DMS79 (cell line): ENCODE measurements around the gene WDR74.
"Not testable (repeated sequence)": the region's sequence is repeated elsewhere in the genome, so short reads cannot be mapped to it uniquely, and the experiment has no call there.

Source experiments
- DNase-seq: peaks from one replicate; lab custom pipeline; 2025; lab: John Stamatoyannopoulos, UW

Gene WDR74

DNA sequence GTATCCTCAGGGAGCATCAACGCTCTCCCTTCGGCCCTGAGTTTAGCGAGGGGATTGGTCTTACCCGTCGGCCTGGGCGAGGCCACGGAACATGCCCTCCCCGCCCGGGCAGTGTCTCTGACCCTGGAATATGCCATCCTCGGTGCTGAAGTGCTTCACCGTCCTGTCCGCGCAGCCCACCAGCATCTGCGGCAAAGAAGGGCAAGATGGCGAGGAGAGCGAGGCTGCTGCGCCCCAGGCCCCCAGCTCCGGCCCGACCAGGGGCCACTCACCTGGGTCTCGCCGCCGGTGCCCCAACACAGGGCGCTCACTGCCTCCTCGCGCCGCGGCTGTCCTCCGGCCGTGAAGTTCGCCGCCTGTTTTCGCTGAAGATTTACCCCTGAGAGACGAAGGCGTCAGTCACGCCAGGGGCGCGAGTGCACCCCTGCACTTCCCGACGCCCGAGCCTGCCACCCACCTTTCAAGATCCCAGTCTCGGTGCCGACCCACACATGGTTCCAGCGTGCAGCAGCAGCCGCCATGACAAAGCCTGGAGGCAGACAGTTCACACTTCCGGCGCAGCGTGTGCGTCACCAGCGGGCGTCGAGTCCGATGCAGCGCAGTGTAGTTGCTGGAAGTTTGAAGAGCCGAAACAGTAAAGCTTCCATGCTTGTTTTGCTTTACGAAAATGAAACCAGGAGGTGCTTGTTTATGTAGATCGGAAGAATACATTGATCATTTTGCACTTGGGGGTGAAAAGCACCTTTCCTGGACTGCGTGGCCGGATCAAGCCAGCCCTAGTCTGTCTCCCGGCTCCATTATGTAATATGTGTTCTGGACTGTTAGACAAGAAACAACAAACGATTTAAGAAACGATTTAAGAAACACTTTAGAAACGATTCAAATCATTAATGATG is at the start of gene WDR74:
Gene WDR74, minus strand, starts transcription at position 541 of the 896 bp plus-strand sequence. Its CDS starts 20 bp downstream, at position 521.
- peak; percentile 87 for DNase-seq

DNA sequence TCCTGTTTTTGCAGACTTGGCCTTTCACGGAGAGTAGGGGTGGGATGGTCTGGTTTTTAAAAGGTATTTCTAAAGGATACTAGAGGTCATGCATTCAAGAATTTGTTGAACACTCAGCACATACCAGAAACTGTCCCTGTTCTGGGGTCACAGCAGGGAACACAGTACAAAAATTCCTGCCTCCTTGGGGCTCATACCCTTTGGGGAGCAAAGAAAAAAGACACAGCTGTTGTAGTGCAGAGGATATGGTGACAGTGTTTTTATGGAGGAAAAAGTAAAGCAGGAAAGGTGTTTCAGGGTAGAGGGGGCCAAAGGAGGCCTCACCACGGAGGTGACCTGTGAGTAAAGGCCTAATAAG is 49.7 kb upstream of the WDR74 start:
- DNase-seq: no peak

DNA sequence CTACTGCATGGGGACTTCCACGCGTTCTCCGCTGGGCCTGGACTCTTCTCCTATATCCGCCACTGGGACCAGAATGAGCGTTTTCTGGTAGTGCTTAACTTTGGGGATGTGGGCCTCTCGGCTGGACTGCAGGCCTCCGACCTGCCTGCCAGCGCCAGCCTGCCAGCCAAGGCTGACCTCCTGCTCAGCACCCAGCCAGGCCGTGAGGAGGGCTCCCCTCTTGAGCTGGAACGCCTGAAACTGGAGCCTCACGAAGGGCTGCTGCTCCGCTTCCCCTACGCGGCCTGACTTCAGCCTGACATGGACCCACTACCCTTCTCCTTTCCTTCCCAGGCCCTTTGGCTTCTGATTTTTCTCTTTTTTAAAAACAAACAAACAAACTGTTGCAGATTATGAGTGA is 49.0 kb upstream of the WDR74 start:
- DNase-seq: no peak

- DNase-seq: no peak
Measured at GRCh38 chr11:62885137-62885750, 45.9 kb upstream of the WDR74 start.

DNA sequence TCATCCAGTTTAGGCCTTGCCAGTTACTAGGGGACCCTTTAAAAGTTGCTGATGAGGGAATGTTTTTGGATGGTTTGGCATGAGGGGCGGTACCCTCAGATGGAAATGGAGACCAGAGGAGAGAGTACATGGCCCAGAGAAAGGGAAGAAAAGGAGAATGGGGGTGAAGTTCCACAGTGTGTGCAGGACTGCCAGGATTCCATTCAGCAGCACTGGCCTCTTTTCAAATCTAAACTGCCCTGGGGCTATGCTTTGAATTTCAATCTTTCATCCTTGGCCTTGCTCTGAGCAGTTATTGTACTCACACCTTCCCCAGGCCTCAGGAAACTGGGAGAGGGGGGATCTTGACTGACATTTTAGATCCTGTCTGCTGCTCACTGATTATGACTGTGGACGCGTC is 44.3 kb upstream of the WDR74 start:
- DNase-seq: no peak

DNA sequence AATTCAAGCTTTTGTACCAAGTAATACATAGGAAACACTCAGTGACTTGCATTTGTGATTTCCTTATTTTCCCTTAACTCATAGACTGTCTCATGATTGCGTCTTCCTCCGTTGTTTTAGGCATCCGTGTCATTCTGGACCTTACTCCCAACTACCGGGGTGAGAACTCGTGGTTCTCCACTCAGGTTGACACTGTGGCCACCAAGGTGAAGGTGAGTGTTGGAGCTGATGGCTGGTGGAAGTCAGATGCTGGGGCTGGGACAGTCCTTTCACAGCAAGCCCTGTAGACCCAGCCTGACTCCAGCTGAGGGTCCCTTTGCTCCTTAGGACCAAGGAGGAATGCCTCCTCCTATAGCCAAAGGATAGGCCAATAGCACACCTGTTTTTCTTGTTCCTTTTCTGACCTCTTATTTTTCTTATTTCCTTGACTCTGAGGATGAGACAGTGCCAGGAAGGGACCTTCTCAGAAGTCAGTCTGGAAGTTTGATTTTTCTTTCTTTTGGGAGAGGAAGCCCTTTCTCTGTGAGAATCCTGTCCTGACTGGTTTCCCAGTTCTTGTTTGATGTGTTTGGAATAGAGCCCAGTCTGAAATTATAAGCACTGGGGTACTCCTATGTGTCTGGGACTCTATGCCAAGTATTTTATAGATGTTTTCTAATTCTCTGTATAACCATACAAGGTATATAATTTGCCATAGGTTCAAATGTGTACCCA is 43.6 kb upstream of the WDR74 start:
- no peak for DNase-seq

DNA sequence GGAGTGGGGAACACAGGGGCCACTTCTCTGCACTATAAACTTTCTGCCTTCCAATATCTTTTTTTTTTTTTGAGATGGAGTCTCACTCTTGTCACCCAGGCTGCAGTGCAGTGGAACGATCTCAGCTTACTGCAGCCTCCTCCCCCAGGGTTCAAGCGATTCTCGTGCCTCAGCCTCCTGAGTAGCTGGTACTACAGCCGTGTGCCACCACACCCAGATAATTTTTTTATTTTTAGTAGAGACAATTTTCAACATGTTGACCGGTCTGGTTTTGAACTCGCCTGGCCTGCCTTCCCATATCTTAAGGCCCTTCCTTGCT is 43.0 kb upstream of the WDR74 start:
- DNase-seq: no peak

DNA sequence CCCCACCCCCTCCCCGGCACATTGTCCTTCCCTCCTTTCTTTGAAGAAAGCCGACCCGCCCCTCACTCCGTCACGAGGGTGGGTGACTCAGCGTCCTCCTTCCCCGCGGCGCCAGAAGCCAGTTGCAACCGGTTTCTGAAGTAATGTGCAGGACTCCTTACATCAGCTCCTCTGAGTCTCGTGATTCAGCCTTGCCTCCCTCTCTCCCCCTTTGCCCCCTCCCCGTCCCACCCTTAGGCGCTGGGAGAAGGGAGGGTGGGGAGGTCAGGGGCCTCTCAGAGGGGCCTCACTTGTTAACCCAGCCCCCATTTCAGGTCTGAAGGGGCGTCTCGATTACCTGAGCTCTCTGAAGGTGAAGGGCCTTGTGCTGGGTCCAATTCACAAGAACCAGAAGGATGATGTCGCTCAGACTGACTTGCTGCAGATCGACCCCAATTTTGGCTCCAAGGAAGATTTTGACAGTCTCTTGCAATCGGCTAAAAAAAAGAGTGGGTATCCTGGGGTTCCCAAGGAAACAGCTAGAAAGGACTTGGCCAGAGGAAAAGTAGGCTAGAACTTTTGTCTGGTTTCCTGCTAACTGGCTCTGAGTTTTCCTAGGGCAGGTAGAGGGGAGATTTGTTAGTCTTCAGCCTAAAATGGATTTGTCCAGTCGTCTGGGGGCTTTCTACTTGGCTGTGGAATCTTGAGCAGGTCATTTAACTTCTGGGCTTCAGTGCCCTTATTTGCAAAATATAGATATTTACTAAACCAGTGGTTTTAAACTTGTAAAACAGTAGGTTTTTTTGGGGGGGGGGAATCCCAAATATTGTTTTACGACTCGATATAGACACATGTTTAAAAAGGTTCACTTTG is 42.4 kb upstream of the WDR74 start:
- DNase-seq: peak; percentile 96

GRCh38 chr11:62880803-62881578 is 41.6 kb upstream of the WDR74 start, which contains the start of gene SLC3A2:
TSS of gene SLC3A2 (plus strand) at chr11:62880896. CDS start at chr11:62881024, 128 bp downstream.
- peak; percentile 50 for DNase-seq

- no peak for DNase-seq
Measured at GRCh38 chr11:62880231-62880802, 40.9 kb upstream of the WDR74 start.

- DNase-seq: no peak
Measured at GRCh38 chr11:62879235-62879978, 40.0 kb upstream of the WDR74 start.

DNA sequence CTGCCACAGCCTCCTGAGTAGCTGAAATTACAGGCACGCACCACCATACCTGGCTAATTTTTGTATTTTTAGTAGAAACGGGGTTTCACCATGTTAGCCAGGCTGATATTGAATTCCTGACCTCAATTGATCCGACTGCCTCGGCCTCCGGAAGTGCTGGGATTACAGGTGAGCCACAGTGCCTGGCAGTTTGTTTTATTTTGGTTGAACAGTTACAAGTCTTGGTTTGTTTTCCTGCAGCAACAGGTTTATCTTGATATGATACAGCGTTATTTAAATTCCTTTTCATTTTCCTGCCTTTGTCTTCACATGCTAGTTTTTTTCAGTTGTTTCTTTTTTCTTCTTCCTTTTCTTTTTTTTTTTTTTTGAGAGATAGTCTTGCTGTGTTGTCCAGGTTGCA is 37.3 kb upstream of the WDR74 start:
- no peak for DNase-seq

- DNase-seq: no peak
Measured at GRCh38 chr11:62875698-62876478, 36.5 kb upstream of the WDR74 start.

DNA sequence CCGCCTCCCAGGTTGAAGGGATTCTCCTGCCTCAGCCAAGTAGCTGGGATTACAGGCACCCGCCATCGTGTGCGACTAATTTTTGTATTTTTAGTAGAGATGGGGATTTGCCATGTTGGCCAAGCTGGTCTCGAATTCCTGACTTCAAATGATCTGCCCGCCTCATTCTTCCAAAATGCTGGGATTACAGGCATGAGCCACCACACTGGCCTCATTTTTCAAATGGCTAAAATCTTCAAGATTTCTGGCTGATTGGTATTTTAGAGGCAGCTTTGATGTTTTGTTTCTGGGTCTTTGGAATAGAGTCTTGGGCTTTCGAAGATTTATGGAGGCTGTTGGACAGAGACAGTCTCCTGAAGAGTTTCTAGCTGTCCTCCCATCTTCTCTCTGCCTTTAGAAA is 35.5 kb upstream of the WDR74 start:
- DNase-seq: no peak

DNA sequence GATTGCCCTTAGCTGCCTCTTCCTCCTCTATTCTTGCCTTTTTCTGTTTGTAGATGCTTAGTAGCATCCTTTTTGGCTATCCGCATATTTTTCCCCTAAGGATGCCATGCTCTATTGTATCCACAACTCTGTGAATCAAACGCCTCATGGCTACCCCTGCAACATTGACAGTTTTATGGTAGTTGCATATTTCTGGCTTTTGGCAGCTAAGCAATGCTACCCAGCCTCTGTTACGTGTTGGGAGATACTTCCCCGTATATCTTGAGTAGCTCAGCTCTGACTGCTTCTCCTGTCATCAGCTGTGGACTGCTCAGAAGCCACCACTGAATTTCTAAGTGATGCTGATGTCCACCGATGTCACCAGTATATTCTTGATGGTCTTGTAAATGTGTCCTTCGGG is 26.2 kb upstream of the WDR74 start:
- DNase-seq: no peak

- no peak for DNase-seq
Measured at GRCh38 chr11:62863687-62864335, 24.4 kb upstream of the WDR74 start.

GRCh38 chr11:62861564-62862192 is 22.3 kb upstream of the WDR74 start:
- not testable (repeated sequence) for DNase-seq

DNA sequence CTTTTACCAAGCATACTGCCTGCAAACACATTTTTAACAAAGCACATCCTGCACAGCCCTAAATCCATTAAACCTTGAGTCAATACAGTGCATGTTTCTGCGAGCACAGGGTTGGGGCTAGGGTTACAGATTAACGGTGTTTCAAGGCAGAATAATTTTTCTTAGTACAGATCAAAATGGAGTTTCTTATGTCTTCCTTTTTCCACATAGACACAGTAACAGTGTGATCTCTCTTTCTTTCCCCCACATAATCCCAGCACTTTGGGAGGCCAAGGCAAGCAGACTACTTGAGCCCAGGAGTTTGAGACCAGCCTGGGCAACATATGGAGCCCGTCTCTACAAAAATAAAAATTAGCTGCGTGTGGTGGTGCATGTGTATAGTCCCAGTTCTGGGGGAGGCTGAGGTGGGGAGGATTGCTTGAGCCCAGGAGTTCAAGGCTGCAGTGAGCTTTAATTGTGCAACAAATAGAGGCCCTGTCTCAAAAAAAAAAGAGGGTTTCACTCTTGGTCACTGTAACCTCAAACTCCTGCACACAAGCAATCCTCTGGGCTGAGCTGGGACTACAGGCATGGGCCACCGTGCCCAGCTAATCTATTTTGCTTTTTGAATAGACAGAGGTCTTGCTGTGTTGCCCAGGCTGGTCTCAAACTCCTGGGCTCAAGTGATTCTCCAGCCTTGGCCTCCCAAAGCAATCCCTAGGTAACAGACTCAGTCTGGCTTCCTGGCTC is 21.6 kb upstream of the WDR74 start:
- no peak for DNase-seq
